GM19193 (cell line): ENCODE results near the gene BICRAL.

Experiments used
- POLR2A ChIP-seq: IDR thresholded peaks from 4 replicates; pipeline ENCODE4 v1.6.1; 2011; ENCODE audit not compliant: insufficient read depth, insufficient read length; ENCODE audit errors: extremely low read depth

The BICRAL gene

DNA sequence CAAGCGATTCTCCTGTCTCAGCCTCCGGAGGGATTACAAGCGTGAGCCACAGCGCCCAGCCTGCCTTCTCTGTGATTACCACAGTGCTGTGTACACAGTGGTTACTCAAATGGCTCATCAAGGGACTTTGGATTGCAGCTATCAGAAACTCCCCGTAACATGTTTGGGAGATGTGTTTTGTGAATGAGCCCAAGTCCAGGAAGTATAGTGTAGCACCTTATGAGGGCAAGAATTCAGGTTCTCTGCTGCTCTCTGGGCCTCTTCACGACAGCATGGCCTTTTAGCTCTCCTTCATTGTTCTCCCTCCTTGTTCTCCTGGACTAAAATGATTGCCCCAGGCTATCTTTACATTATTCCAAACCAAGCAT, 63.5 kb downstream of the BICRAL start:
- no peak for TF ChIP-seq POLR2A

DNA sequence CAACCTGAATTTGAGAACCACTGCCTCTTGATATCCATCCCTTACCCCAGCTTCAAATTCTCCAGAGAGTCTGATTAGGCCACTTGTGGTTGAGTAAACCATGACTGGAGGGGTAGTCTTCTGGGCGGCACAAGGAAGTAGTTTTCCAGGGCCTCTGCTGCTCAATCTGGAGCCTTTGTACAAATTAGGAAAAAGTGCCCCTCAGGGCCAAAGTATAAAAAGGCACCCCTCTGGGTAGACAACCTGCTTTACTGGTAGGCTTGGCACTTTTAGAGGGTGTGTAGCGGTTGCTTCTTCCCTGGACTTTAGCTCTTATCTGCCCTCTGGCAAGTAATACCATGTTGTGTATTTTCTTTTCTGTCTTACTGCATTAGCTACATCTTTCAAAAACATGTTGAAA, 64.7 kb downstream of the BICRAL start:
- no peak for TF ChIP-seq POLR2A

DNA sequence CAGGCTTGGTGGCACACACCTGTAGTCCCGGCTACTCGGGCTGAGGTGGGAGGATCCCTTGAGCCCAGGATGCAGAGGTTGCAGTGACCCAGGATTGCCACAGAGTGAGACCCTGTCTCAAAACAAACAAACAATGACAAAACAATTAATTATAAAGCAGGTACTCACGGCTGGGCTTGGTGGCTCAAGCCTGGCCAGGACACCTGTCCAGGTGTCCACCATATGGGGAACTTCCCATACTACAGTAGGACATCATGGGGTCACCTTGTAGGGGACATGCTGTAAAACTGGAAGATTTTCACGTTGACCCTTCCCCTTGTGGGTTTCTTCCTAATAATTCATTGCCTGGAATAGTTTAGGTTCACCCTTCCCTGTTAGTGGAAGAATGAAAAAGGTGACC, 66.8 kb downstream of the BICRAL start:
- no peak for TF ChIP-seq POLR2A

DNA sequence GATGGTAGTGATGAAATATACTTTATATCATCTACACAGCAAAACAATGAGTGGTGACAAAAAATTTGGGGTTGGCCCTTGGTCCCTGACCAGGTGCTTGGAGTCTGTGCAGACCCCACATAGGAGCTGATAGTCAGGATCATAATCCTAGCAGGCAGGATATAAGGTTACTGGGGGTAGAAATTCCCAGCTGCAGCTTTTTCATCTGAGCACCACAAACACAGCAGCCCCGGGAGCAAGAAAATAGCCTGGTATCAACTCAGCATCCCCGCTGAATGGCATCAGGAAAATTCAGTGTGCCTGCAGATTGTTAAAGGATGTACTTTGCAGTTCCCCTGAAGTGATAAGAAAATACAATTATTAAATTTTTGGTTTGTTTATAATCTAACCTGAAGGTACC, 69.7 kb downstream of the BICRAL start:
- TF ChIP-seq POLR2A = no peak

DNA sequence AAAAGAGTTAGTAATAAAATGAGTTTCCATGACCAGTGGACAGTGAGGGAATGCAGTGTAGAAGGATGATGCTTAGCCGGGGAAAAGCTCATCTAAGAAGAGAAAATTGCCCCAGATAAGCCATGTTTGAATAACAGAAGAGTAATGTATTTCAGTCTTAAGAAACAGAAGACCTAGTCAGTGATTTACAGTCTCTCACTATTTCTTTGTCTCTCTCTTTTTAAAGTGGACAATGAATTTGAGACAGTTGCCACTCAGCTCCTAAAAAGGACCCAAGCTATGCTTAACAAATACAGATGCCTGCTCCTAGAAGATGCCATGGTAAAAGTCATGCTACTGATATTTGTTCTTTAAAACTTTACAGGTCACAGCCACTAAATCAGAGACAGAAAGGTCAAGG, 78.2 kb downstream of the BICRAL start:
- no peak for TF ChIP-seq POLR2A

DNA sequence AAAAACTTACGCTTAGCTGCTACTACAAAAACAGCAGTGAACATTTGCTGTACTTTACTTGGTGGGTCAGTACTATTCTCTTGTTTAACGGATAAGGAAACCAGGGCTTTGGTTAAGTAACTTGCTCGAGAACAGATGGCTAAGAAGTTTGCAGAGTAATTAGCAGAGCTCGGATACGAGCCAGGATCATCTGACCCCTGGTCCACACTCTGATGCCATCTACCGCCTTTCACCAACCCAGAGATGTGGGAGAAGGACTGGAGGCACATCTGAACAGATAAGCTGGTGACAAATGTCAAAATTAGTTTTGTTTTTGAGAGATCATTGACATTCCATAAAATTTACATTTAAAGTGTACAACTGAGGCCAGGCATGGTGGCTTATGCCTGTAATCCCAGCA, 78.6 kb downstream of the BICRAL start:
- no peak for TF ChIP-seq POLR2A

DNA sequence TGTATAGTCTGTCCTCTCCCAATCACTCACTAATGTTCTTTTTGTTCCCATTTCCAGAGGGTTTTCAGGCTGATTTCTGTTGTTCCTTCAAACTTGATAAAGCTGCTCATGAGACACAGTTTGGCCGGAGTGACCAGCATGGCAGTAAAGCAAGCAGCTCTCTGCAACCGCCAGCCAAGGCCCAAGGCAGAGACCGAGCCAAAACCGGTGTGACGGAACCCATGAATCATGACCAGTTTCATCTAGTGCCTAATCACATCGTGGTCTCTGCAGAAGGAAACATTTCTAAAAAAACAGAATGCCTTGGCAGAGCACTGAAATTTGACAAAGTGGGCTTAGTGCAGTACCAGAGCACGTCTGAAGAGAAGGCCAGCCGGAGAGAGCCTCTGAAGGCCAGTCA, 82.8 kb downstream of the BICRAL start:
- TF ChIP-seq POLR2A = no peak

DNA sequence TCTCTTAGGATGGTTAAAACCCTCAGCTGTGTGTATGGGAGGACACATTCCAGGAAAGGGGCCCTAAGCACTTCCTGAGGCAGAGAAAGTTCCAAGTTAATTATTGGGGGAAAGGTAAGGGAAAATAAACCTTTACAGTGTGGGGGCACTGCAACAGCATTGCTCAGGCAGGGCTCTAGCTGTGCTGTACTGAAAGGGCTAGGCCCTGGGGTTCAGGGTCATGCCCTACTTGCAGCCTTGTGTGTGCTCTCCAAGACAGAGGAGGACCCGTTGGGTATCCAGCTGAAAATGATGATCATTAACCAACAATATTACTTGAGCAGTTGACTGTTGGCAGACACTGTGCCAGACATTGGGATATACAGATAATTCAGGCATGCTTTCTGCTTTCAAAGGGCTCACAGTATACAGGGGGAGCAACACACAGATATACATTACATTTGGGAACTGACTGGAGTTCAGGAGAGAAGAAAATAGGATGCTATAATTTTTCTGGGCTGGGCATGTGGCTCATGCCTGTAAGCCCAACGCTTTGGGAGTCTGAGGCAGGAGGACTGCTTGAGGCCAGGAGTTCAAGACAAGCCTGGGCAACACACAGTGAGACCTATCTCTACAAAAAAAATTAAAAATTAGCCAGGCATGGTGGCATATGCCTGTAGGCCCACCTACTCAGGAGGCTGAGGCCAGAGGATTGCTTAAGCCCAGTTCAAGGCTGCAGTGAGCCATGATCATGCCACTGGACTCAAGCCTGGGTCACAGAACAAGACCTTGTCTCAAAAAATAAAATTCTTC, 88.5 kb downstream of the BICRAL start:
- no peak for TF ChIP-seq POLR2A

DNA sequence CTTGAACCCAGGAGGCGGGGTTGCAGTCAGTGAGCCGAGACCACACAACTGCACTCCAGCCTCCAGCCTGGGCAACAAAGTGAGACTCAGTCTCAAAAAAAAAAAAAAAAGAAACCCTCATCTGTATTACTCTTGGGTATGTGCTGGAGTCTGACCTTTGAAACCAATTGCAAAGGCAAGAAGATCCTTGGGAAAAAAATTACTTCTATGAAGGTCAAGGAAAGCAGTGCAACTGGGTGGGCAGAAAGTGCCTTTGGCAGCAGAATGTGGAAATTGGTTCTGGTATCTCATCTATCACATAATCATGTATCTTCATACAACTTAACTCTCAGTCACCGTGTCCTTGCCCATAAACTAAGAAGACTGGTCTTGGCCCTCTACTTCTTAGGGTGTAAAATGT, 89.9 kb downstream of the BICRAL start:
- no peak for TF ChIP-seq POLR2A

DNA sequence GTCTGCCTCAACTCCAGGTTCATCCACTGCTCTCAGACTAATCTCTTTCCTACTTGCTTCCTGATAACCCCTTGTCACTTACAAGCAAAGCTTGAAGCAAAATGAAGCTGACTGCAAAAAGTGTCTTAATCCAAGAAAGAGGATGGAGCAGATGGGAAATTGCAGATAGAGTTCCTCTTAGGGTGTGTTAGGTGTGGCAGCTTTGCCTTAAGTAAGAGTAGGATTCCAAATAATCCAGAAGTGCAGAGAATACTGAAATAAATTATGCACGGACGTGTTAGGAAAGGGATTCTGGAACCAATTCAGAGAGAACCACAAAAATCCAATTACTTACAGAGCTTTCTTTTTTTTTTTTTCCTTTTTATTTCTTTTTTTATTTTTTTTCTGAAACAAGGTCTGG, 91.5 kb downstream of the BICRAL start:
- TF ChIP-seq POLR2A = no peak

DNA sequence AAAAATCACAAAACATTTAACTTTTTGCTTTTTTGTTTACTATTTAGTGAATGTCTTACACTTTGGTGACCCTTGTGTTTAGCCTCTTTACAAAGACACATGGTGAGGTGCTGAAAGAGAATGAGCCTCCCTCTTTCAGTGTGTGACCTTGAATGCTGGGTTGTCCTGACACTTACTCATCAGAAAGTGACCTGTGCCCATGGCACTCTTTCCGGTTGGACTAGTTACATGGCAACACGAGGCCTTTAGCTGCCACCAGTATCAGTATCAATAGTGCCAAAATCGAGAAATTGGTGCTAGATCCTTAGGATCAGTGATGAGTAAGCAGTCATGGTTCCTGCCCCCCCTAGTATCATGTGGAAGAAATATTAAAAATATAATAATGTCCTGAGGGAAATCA, 95.8 kb downstream of the BICRAL start:
- TF ChIP-seq POLR2A = no peak

DNA sequence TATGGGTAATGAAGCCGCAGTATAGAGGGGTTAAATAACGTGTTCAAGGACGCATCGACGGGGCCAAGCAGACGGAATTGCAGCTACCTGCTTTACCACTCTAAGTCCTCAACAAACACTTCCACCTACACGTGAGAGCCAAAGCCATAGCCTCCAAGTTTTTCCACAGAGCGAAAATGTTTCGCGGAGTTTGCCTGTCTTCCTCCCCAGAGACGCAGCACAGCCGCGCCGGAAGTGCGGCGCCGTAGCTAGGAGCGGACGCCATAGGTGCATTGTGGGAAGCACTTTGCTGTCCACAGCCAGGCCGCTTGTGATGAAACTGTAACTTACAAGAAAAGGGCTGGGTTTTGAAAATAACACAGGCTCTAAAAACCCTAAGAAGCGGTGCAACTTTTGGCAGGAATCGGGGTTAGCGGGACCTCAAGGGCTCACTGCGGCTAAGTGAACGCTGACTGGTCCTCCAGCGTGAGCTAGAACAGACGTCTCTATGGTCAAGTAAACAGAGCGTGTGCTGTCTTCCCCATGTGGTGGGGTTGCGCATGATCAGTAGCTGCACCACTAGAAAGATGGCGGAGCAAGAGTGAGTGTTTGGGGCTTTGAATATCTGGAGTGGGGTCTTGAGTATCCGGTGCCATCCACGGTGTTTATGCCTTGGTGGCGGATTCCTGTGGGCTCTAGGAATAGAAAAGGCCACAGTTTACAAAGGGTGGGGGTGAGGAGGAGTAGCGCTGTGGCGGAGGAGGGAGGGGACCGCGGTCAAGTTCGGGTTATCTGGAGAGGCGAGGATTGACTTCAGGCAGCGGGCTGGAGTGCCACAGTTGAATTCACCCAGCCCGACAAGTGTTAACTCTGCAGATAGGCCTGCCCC, 97.8 kb downstream of the BICRAL start, which contains the start of gene RPL7L1:
Gene RPL7L1, plus strand, starts transcription at position 245 of the 868 bp plus-strand sequence. Its CDS starts 295 bp downstream, at position 540.
- TF ChIP-seq POLR2A = peak; percentile 91

DNA sequence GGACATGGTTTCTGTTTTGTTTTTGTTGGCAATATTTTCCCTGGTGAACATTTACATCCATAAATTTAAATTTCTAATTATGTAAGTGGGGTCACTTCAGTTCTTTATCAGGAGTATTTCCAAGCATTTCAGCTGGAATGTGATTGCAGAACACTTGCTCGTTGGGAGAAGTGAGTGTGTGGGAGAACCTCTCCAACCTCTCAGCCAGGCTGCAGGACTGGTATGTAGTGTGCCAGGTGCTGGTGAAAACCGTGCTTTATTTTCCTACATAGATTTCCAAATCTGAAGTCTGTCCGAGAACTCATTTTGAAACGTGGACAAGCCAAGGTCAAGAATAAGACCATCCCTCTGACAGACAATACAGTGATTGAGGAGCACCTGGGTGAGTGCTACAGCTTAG, 103.8 kb downstream of the BICRAL start:
- TF ChIP-seq POLR2A = no peak

DNA sequence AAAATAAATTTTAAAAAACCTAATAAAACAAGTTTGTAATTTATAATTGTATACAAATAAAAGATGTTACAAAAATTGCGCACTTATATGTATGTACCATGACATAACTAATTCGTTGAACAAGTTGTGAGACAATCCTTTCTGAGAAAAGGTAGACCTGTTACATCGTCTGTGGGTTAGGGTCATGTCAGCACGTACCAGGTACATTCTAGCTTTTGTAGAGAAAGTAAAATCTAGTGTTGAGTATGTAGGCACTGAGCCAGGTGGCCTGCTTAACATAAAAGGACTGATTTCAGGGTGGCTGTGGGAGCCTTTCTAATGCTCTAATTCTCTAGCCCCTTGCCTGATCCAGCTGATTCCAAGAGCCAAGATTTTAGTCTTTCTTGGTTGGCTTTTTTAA, 108.0 kb downstream of the BICRAL start:
- TF ChIP-seq POLR2A = no peak

DNA sequence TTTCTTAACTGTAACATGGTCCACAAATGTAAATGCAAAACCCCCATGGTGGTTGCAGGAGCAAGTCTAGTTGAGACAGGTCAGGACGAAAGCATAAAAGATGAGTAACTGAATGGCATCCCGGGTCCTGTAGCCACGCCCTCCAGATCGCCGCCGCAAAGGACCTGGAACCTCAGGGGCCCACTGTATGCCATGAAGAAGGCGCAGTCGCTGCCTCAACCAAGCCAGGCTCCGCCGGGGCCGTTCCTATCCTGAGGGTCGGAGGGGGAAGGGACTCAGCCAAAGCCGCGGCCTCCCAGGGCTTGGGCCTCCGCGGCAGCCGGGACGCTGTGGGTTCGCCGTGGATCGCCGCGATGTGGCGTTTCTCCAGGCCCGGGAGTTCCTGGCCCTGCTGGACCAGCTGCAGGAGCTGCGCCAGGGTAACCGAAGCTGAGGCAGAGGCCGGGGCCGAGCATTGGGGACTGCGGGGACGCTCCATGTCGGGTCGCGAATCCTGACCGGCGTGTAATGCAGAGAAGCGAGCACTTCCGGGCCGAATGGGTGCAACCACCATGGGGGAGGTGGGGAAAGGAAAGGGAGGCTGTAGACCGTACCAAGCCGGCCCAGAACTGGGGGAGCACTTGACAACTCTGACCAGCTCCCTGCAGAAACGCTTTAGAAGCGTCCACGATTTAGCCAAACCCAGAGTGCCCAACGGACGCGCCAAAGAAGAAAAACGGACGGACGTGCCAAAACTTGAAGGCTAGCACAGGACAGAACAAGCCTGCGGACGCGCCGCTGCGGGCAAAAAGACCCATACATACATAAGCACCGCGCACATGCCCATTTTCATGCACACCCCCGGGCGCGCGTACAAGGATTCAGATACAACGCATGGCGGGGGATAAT, 108.7 kb downstream of the BICRAL start:
- TF ChIP-seq POLR2A = peak; percentile 96

DNA sequence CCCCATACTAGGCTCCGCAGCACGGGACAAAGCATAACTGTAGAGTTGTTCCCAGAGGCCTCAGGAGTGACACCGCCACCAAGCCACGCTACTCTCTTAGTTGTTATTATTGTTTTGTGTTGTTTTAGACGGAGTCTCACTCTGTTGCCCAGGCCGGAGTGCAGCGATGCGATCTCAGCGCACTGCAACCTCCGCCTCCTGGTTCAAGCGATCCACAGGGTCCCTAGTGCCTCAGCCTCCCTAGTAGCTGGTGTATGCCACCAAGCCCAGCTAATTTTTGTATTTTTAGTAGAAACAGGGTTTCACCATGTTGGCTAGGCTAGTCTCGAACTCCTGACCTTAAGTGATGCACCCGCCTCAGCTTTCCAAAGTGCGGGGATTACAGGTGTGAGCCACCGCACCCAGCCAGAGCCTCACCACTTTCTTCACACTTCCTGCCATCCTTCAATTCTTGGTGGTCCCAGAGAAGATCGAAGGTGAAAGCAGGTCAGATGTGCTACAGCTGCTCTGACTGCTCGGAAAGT, 109.4 kb downstream of the BICRAL start:
- TF ChIP-seq POLR2A = no peak
